ENCODE results near the gene CYB5B.

Gene CYB5B

GRCh38 chr16:69424053-69424934 is at the start of gene CYB5B:
CYB5B (plus strand) TSS chr16:69424619; CDS start chr16:69424684, 65 bp downstream.
- DNase-seq (ENCODE audit: low spot score), result peak; percentile 99

- no peak for DNase-seq (ENCODE audit: low spot score)
Measured at GRCh38 chr16:69376393-69377059, 47.9 kb upstream of the CYB5B start.

GRCh38 chr16:69378036-69378435 is 46.4 kb upstream of the CYB5B start:
- no peak for DNase-seq (ENCODE audit: low spot score)

- DNase-seq (ENCODE audit: low spot score), result no peak
Measured at GRCh38 chr16:69378760-69379159, 45.7 kb upstream of the CYB5B start.

GRCh38 chr16:69381231-69381630 is 43.2 kb upstream of the CYB5B start:
- no peak for DNase-seq (ENCODE audit: low spot score)

- DNase-seq (ENCODE audit: low spot score), result no peak
Measured at GRCh38 chr16:69382421-69382820, 42.0 kb upstream of the CYB5B start.

- DNase-seq (ENCODE audit: low spot score), result no peak
Measured at GRCh38 chr16:69384974-69385373, 39.4 kb upstream of the CYB5B start.

- DNase-seq (ENCODE audit: low spot score), result no peak
Measured at GRCh38 chr16:69386596-69386995, 37.8 kb upstream of the CYB5B start.

GRCh38 chr16:69393898-69394849 is 30.2 kb upstream of the CYB5B start:
- DNase-seq (ENCODE audit: low spot score), result no peak

GRCh38 chr16:69395859-69396186 is 28.6 kb upstream of the CYB5B start:
- DNase-seq (ENCODE audit: low spot score), result no peak

- peak; percentile 87 for DNase-seq (ENCODE audit: low spot score)
Measured at GRCh38 chr16:69396187-69397061, 28.0 kb upstream of the CYB5B start.

- DNase-seq (ENCODE audit: low spot score), result peak; percentile 73
Measured at GRCh38 chr16:69397821-69398521, 26.4 kb upstream of the CYB5B start.

GRCh38 chr16:69399361-69399760 is 25.1 kb upstream of the CYB5B start:
- DNase-seq (ENCODE audit: low spot score), result no peak

GRCh38 chr16:69402439-69402838 is 22.0 kb upstream of the CYB5B start:
- no peak for DNase-seq (ENCODE audit: low spot score)

- DNase-seq (ENCODE audit: low spot score), result no peak
Measured at GRCh38 chr16:69404275-69404805, 20.1 kb upstream of the CYB5B start.

GRCh38 chr16:69405326-69405725 is 19.1 kb upstream of the CYB5B start:
- no peak for DNase-seq (ENCODE audit: low spot score)

- no peak for DNase-seq (ENCODE audit: low spot score)
Measured at GRCh38 chr16:69405757-69406156, 18.7 kb upstream of the CYB5B start.

- no peak for DNase-seq (ENCODE audit: low spot score)
Measured at GRCh38 chr16:69406780-69407331, 17.6 kb upstream of the CYB5B start.

- no peak for DNase-seq (ENCODE audit: low spot score)
Measured at GRCh38 chr16:69407702-69408323, 16.6 kb upstream of the CYB5B start.

- no peak for DNase-seq (ENCODE audit: low spot score)
Measured at GRCh38 chr16:69408475-69408874, 15.9 kb upstream of the CYB5B start.

Measured in cerebellar cortex (tissue), 1 donor.